Measurements from ENCODE around the gene CDC23.
"Not testable (repeated sequence)": the region's sequence is repeated elsewhere in the genome, so short reads cannot be mapped to it uniquely, and the experiment has no call there.

CDC23 gene, protein sequence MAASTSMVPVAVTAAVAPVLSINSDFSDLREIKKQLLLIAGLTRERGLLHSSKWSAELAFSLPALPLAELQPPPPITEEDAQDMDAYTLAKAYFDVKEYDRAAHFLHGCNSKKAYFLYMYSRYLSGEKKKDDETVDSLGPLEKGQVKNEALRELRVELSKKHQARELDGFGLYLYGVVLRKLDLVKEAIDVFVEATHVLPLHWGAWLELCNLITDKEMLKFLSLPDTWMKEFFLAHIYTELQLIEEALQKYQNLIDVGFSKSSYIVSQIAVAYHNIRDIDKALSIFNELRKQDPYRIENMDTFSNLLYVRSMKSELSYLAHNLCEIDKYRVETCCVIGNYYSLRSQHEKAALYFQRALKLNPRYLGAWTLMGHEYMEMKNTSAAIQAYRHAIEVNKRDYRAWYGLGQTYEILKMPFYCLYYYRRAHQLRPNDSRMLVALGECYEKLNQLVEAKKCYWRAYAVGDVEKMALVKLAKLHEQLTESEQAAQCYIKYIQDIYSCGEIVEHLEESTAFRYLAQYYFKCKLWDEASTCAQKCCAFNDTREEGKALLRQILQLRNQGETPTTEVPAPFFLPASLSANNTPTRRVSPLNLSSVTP

DNA sequence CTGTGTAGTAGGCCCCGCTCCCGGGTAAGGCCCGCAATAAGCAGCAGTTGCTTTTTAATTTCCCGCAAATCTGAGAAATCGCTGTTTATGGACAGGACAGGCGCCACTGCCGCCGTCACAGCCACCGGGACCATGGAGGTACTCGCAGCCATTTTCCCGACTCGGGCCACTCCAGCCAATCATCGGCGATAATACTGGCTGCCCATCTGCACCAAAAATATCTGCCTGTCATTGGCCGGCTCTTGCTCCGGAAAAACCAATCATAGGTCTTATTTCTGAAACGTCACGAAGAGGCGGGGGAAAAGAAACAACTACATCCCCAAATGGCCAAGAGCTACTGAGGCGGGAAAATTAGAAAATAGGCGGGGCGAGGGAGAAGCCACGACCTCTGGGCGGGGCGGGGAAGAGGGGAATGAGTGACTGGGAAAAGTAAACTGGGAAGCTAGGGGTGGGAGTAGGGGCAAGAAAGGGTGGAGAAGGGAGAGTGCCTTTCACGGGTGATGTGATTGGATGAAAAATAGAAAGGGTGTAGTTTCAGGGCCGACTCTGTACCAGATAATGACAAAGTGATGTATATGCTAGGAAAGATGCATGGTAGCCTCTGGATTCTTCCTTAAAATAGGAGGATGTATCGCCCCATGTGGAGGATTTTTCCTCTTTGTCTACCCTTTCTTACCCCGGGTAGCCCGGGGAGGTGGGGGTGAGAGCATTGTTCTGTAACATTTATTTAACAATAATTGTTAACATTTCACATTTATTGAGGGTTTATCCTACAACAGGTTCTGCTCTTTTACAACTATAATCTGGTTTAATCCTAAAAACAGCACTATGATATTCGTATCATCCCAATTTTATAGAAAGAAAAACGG is at the start of gene CDC23:
CDC23 (minus strand) TSS at position 163 of the 869 bp plus-strand sequence; CDS start at position 152, 11 bp downstream.
- peak; percentile 76 to 95 for DNase-seq

DNA sequence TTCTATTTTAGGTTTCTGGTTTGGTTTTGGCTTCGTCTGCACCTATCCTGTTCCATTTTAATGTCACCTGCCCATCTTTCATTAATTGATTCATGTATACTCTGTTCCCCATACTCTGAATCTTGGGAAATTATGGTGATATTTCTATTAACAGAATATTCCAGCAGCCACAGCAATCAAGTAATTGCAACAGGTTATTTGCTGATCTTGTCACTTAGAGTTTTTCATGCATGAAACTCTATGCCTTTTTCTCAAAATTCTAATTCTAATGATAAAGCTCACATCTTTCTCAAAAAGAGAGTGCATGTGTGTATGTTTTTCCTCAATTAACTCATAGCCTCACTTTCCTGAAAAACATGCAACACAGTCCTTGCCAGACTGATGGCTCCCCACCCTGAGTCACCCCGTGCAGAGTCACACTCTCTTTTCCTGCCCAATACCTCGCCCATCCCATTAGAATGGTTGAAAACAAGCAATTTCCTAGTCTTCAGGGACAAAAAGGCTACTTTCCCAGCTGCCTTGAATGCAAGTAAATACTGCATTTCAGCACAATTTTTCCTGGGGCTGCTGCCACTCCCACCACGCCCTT is 45.7 kb upstream of the CDC23 start:
- DNase-seq, result no peak

DNA sequence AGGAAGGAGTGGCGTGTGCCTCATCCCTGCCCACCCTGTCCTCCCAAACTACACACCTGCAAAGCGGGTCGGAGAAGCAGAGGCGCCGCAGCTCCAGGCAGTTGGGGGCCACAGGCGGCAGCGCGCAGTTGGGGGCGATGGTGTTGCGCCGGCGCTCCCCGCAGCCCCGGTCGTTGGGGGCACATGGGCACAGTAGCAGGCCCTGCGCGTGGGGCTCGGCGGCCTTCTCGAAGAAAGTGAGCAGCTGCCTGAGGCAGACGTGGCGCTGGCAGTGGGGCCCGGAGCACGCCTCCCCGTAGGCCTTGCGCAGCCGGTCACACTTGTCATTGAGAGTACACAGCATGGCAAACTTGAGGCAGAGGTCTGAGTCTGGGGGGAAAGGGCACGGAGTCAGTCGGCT is 44.5 kb upstream of the CDC23 start:
- no peak for DNase-seq

DNA sequence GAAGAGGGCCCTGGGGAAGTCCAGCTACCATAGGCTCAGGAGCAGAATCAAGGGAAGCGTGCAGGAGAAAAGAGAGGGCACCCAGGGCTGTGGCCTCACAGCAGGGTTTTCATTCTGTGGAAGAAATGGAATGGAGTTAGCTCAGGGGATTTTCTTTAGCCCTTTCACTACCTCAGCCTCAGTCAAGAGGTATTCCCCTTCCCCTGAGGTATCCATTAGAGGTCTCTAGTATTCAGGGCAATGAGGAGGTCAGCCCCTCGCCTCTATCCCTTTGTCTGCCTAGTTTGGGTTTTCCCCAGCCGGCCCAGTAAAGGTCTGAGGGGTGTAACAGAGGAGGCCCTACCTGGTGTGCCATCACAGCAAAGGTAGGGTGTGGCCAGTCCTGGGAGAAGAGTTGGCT is 39.8 kb upstream of the CDC23 start:
- DNase-seq, result no peak

DNA sequence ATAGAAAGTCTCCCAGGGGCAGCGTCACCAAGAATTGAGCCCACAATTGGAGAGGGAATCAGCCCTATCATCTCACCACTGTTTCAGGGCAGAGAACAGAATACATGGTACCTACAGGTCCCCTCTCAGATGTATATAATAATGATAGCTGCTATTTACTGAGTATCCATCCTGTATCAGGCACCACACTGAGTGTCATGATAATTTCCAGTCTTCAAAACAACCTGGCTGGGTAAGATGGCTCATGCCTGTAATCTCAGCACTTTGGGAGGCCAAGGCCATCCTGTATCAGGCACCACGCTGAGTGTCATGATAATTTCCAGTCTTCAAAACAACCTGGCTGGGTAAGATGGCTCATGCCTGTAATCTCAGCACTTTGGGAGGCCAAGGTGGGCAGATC is 34.7 kb upstream of the CDC23 start:
- DNase-seq, result not testable (repeated sequence)

DNA sequence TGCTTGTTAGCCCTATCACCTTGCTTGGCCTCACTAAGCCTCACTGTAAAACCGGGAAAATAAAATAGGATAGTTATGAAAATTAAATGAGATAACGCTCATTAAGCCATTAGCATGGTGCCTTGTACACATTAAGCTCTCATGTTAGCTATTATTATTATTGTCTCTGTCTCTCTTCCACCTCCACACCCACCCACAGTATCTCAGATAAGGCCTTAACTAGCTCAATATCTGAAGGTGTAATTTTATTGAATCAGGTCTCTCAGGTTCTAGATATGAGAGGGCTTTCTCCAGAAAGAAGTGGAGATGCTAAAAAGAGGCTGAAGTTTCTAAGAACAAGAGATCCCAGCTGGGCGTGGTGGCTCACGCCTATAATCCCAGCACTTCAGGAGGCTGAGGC is 33.7 kb upstream of the CDC23 start:
- no peak for DNase-seq

DNA sequence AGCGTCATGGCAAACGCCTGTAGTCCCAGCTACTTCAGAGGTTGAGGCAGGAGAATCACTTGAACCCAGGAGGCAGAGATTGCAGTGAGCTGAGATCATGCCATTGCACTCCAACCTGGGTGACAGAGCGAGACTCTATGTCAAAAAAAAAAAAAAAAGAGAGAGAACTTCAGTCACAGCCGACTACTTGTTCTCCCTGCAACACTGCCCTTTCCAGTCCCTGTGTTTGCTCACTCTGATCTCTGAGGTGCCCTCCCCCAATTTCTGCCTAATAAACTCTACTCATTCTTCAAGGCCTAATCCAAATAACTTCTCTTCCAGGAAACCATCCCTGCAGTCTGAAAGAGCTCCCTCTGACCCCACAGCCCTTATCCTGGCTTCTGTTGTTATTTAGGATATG is 33.2 kb upstream of the CDC23 start:
- no peak for DNase-seq

DNA sequence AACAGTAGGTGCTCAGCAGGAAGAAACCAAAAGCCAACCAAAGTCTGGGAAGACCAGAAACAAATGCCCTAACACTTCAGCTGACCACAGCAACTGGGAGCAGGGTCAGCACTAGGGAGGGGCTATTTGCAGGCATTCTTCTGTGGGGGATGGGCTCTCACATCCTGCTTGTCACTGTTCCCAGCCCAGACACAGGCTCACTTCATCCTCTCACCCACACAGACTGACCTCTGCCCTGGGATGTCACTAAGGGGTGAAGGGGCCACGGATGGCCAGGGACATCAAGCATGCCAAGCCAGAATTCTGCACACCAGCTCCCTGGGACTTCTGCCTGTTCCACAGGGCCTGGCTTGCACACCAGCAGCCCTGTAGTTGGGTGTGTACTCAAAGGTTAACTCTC is 32.6 kb upstream of the CDC23 start:
- DNase-seq, result no peak

DNA sequence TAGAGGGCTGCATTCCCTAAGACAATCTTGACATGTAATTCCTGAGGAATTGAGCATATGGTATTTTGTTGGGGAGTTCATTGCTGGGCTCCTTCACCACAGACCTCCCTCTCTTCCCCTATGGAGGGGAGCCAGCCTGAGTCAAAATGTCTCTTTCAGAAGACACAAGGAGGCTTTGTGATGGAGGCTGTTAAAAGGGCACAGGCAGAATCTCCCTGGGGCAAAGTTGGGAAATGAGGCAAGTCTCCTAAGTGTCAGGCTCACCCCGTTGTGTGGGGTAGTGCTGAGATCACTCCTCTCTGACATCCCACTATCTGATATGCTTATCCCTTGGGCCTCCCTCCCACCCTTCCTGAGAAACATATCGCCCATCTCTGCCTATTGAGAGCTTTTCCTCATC is 30.7 kb upstream of the CDC23 start:
- DNase-seq, result no peak

DNA sequence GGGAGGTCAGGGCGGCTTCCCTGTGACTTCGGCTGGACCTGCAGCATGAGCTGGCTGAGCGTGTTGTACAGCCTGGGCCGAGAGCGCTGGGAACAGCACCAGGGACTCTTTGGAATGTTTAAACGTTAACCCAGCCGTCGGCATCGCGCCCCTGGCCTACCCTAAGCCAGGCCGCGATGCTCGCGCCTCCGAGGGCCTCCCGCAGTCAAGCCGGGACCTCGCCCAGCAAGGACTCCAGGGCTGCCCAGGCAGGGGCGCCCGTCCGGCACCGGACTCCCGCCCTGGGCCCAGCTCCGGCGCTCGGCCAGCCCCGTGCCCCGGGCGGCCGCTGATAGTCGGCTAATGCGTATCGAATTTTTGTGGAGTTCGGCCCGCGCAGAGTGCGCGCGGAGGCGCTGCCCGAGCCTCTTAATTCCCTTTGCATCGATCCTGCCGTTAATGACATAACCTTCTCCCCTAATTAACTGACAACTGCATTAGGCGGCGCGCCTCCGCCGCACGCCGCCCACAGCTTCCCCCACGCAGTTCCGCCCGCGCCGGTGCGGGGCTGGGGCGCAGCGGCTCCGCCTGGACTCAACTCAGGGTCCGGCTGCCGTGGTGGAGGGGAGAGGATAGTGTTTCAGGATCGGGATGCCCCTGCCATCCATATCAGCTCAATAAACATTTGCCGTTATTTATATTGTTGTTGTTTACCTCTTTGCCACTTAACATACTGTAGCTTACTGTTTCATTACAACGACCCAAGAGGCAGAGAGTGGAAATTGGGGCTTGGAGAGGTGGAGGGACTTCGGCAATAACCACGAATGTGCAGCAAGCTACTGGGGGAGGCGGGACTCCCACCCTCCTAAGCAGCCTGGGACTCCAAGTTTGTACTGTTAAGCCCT is 28.8 kb upstream of the CDC23 start:
- no peak for DNase-seq

DNA sequence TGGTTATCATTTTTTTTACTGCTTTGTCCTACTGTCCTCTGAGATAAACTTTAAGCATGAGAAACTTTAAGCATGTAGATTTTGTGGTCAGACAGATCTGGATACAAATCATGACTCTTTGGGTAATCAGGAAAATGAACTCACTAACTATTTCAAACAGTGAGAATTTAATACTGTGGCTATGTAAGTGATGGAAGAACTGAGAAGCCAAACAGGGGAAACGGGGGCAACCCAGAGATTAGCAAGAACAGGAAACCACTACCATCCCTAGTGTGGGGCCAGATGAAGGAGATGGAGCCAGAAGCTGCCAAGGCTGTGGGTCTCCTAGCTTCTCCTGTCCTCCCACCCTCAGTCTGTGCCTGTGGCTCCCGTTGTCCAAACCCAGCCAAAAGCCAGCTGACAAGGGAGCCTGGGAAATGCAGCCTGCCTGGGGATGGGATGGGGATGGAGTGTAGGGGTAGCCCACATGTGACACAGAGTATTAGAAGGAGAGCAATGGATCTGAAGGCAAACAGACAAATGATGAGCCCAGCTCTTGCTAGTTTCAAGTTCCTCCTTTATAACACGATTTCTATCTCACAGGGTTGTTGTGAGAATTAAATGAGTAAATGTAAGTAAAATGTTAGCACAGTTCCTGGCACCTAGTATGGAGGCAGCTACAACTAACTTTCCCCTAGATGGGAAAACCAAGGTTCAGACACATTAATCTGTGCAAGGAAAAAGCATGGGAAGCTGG is 27.7 kb upstream of the CDC23 start:
- DNase-seq, result peak in 1 of 2 donors; percentile 30

DNA sequence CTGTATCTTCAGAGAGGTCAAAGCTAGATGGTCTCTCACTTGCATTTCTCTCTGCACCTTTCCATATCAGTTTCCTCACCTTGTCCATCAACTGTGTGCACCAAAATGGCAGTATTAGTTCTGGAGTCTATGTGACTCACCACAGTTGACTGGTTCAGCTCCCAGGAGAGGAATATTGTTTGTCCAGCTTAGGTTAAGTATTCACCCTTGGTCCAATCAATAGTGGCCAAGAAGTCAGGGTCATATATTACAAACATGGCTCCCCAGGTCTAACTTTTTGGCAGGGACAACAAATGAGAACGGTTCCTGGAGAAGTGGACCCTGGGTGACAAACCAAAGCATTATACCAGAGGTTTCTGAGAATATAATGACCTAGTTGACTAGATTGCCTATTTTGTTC is 24.9 kb upstream of the CDC23 start:
- DNase-seq, result no peak

DNA sequence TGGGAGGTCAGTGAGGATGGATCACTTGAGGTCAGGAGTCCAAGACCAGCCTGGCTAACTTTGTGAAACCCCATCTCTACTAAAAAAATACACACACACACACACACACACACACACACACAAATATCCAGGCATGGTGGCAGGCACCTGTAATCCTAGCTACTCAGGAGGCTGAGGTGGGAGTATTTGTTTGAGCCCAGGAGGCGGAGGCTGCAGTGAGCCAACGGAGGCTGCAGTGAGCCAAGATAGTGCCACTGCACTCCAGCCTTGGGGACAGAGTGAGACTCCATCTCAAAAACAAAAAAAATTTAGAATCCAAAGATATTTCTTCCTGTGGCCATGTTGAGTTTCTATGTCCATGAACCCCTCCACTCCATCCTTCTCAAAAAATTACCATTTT is 21.5 kb upstream of the CDC23 start:
- DNase-seq, result no peak

DNA sequence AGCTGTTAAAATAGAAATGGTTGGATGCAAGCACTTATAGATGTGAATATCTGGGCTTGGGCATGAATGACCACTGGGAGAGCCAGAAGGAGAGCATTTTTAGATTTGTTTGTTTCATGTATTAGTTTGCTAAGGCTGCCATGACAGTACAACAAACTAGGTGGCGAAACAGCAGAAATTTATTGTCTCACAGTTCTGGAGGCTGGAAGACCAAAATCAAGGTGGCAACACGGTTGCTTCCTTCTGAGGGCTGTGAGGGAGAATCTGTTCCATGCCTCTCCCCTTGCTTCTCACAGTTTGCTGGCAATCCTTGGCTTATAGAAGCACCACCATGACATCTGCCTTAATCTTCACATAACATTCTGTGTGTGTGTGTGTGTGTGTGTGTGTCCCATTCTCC is 20.2 kb upstream of the CDC23 start:
- no peak for DNase-seq

DNA sequence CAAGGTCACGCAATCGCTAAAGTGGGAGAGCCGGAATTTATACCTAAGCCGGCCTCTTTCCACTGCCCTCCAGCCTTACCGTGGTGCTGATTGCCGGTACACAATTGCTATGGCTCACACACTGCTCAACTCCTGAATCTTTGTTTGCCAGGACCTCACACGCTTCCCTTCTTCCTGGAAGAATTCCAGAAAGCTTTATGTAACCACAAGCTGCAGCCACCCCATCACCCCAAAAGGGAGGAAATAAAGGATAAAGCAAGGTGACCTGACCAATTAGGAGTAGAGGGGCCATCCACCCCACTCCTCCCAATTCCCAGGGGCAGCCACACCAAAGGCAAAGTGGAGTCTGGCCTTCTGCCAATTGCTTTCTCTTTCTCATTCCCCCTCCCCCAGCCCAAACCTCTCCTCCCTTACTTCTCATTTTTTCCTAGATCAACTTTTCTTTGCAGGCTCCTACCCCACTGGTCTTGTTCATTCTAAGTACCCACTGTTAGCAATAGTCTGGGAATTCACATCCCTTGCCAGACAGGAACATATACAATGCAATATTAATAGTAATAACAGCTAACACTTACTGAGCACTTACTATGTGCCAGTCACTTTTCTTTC is 18.0 kb upstream of the CDC23 start:
- DNase-seq, result no peak

DNA sequence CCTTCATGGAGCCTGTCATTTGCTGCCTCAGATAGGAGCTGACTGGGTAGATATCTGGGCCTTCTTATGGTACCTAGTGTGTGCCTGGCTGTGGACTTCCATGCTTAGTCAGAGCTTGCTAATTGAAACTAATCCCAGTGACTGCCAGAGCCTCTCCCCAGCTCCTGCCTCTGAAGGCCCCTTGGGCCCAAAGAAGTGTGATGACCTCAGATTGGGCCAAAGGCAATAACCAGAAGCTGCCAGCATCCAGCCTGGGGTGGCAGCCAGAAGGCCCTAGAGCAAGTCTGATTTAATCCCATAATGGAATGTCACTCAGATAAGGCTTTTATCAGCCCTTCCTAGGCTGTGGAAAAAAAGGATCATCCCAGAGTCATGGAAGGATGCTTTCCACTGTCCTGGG is 17.1 kb upstream of the CDC23 start:
- no peak for DNase-seq

DNA sequence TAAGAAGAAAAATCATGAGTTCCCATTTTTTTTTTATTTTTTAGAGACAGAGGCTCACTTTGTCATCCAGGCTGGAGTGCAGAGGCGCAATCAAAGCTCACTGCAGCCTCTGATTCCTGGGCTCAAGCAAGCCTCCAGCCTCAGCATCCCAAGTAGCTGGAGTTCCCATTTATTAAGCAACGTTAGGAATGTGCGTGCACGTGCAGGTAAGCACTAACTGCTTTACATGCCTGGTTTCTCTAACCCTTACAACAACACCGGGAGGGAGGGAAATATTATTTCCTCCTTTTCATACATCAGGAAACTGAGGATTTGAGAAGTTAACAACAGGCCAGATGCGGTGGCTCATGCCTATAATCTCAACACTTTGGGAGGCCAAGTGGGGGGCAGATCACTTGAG is 16.3 kb upstream of the CDC23 start:
- no peak for DNase-seq

DNA sequence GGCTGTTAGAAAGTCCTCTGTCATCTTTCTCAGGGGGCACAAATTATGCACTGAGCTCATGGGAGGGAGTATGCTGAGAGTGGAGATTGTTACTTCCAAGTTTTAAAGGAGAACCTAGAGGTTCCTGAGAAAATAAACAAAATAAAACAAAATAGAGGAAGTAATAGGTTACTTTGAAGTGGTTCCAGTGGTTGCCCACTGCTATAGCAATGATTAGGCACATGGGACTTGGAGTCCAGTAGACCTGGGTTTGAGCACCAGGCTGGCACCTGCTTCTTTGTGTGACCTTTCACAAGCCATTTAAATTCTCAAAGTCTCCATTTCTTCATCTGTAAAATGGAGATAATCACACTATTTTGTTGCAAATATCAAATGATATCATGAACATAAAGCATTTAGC is 13.8 kb upstream of the CDC23 start:
- DNase-seq, result no peak

DNA sequence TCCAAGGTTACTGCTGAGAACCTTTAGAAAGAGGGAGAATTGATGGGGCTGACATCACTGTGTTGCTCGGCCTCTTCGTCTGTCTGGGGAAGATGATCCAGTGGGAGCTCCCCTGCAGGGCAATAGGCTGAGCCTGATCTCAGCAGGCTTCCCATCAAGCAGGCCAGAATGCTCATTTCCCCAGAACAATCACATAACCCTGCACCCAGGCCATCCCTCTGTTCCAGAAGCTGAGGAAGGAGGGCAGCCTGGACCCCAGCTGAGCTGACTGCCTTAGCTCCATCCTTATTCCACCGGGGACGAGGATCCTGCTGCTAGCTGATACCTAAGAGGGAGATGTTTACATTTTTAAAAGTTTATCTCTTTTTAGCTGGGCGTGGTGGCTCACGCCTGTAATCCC is 11.6 kb upstream of the CDC23 start:
- no peak for DNase-seq

DNA sequence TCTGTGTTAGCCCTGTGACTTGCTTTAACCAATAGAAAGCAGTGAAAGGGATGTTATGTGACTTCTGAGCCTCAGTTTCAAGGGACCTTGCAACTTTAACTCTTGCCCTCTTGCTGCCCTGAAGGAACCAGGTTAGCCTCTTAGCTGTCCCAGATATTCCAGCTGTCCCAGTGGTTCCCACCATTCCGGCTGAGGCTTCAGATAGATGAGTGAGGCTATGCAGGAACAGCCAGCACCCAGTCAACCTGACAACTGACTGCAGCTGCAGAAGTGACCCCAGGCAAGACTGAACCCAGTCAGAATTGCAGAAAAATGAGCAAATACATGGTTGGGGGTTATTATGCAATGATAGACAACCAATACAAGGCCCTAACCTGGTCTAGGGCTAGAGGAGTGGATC is 10.4 kb upstream of the CDC23 start:
- DNase-seq, result no peak

DNA sequence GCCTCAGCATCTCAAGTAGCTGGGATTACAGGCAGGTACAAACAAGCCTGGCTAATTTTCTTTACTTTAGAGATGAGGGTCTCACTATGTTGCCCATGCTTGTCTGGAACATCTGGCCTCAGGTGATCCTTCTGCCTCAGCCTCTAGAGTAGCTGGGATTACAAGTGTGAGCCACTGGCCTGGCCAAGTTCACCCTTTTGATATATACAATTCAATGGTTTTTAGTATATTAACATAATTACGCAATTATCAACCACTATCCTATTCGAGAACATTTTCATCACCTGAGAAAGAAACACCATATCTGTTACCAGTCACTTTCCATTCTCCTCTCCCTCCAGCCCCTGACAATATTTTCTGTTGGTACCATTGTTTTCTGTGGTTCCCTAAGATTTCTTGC is 3.7 kb upstream of the CDC23 start:
- DNase-seq, result no peak

All from bone marrow (tissue), 2 donors.